Osteoblast (primary cell): ENCODE data around the gene CRIP1. TPM values are rescaled to one million over a fixed set of nuclear protein-coding genes. Genes with fewer than 3 reads are reported as not detected.

Experiments used
- DNase-seq: peaks from one replicate; pipeline ENCODE4 v3.0.0; 2011; ENCODE audit warnings: low spot score, mixed read lengths; ENCODE audit not compliant: insufficient read length; ENCODE audit errors: missing footprints
- H2AFZ ChIP-seq: 2 replicates; pipeline ENCODE4 v1.6.0; 2011; ENCODE audit warnings: mild to moderate bottlenecking, low read length
- H3K27ac ChIP-seq: 2 replicates; pipeline ENCODE4 v1.5.1; 2011; ENCODE audit warnings: mild to moderate bottlenecking, low read depth, low read length, moderate library complexity
- H3K27me3 ChIP-seq: 2 replicates; pipeline ENCODE4 v1.6.0; 2012; ENCODE audit warnings: mild to moderate bottlenecking, control low read depth, inconsistent platforms, low read length, moderate library complexity; ENCODE audit not compliant: insufficient read depth
- H3K36me3 ChIP-seq: 2 replicates; pipeline ENCODE4 v1.5.1; 2011; ENCODE audit warnings: mild to moderate bottlenecking, low read length, control low read depth, moderate library complexity; ENCODE audit not compliant: insufficient read depth
- H3K4me1 ChIP-seq: 2 replicates; pipeline ENCODE4 v1.5.1; 2011; ENCODE audit warnings: mild to moderate bottlenecking, low read length, control low read depth, moderate library complexity; ENCODE audit not compliant: insufficient read depth
- H3K4me2 ChIP-seq: 2 replicates; pipeline ENCODE4 v1.6.0; 2011; ENCODE audit warnings: mild to moderate bottlenecking, low read length; ENCODE audit not compliant: insufficient read depth
- H3K4me3 ChIP-seq: fragments of 200-600 bp; sonication (generic); 3 replicates; pipeline ENCODE4 v1.5.1; 2012; ENCODE audit warnings: mild to moderate bottlenecking, low read length, inconsistent platforms; ENCODE audit not compliant: insufficient read depth
- H3K79me2 ChIP-seq: 2 replicates; pipeline ENCODE4 v1.6.0; 2012; ENCODE audit warnings: mild to moderate bottlenecking, low read length, control low read depth, inconsistent platforms; ENCODE audit not compliant: insufficient read depth
- H3K9me3 ChIP-seq: 2 replicates; pipeline ENCODE4 v1.5.1; 2011; ENCODE audit warnings: low read depth, low read length, control low read depth
- H4K20me1 ChIP-seq: 2 replicates; pipeline ENCODE4 v1.6.0; 2012; ENCODE audit warnings: mild to moderate bottlenecking, low read length, control low read depth; ENCODE audit not compliant: insufficient read depth
- total RNA-seq: library from RNA; depleted of rRNA; stranded (reverse); fragments of >200 nt; gene quantifications from 2 replicates; pipeline ENCODE4 v1.2.3, GENCODE V29; 2012
- TF ChIP-seq, protein P1 (sequence below): IDR thresholded peaks from 2 replicates; pipeline ENCODE4 v1.5.1; 2011; ENCODE audit warnings: mild to moderate bottlenecking, low read depth, low read length, moderate library complexity; ENCODE audit errors: extremely low read depth

The CRIP1 gene
- total RNA-seq, 1 donor, result 8.7 TPM

- H2AFZ ChIP-seq, result no peak overlapping the region
- DNase-seq, result no peak
- peaks cover 31% of the 10 kb centered on the region for H3K79me2 ChIP-seq
- H3K9me3 ChIP-seq, result no peaks in the 10 kb centered on the region
- H3K4me2 ChIP-seq, result no peak overlapping the region
- H3K36me3 ChIP-seq, result peaks cover 20% of the 10 kb centered on the region
- H3K4me1 ChIP-seq, result no peaks in the 10 kb centered on the region
- H4K20me1 ChIP-seq, result peaks cover 16% of the 10 kb centered on the region
- no peaks in the 10 kb centered on the region for H3K27me3 ChIP-seq
- H3K4me3 ChIP-seq, result no peak overlapping the region
- no peak overlapping the region for H3K27ac ChIP-seq
- TF ChIP-seq, protein P1, sequence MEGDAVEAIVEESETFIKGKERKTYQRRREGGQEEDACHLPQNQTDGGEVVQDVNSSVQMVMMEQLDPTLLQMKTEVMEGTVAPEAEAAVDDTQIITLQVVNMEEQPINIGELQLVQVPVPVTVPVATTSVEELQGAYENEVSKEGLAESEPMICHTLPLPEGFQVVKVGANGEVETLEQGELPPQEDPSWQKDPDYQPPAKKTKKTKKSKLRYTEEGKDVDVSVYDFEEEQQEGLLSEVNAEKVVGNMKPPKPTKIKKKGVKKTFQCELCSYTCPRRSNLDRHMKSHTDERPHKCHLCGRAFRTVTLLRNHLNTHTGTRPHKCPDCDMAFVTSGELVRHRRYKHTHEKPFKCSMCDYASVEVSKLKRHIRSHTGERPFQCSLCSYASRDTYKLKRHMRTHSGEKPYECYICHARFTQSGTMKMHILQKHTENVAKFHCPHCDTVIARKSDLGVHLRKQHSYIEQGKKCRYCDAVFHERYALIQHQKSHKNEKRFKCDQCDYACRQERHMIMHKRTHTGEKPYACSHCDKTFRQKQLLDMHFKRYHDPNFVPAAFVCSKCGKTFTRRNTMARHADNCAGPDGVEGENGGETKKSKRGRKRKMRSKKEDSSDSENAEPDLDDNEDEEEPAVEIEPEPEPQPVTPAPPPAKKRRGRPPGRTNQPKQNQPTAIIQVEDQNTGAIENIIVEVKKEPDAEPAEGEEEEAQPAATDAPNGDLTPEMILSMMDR, result no peak
Observed at GRCh38 chr14:105445901-105446845, 40.5 kb upstream of the CRIP1 start.

GRCh38 chr14:105446971-105447370 is 39.7 kb upstream of the CRIP1 start:
- TF ChIP-seq, protein P1, result no peak
- peaks cover 29% of the 10 kb centered on the region for H3K79me2 ChIP-seq
- H3K9me3 ChIP-seq, result no peaks in the 10 kb centered on the region
- no peak overlapping the region for H2AFZ ChIP-seq
- H3K27me3 ChIP-seq, result no peaks in the 10 kb centered on the region
- H3K4me2 ChIP-seq, result no peak overlapping the region
- H3K36me3 ChIP-seq, result peaks cover 25% of the 10 kb centered on the region
- H3K4me3 ChIP-seq, result no peak overlapping the region
- no peak for DNase-seq
- H3K4me1 ChIP-seq, result no peaks in the 10 kb centered on the region
- no peak overlapping the region for H3K27ac ChIP-seq
- peaks cover 16% of the 10 kb centered on the region for H4K20me1 ChIP-seq

- peak overlapping the region; percentile 51 for H3K27ac ChIP-seq
- no peak overlapping the region for H3K4me2 ChIP-seq
- no peaks in the 10 kb centered on the region for H3K27me3 ChIP-seq
- no peaks in the 10 kb centered on the region for H3K9me3 ChIP-seq
- no peak overlapping the region for H3K4me3 ChIP-seq
- no peak overlapping the region for H2AFZ ChIP-seq
- TF ChIP-seq, protein P1, result no peak
- no peaks in the 10 kb centered on the region for H3K4me1 ChIP-seq
- peaks cover 29% of the 10 kb centered on the region for H3K79me2 ChIP-seq
- H4K20me1 ChIP-seq, result peaks cover 16% of the 10 kb centered on the region
- peaks cover 26% of the 10 kb centered on the region for H3K36me3 ChIP-seq
- no peak for DNase-seq
Observed at GRCh38 chr14:105447651-105448640, 38.7 kb upstream of the CRIP1 start.
